CD4-positive, alpha-beta T cell treated with Interleukin-10 for 1 hour (primary cell): Measurements from ENCODE around the gene MED16.
A peak's percentile ranks its signal among the peaks of the same experiment; 100 is the strongest.

Source experiments
- DNase-seq: peaks from one replicate; pipeline ENCODE4 v3.0.0-alpha.2; 2020

The MED16 gene, protein sequence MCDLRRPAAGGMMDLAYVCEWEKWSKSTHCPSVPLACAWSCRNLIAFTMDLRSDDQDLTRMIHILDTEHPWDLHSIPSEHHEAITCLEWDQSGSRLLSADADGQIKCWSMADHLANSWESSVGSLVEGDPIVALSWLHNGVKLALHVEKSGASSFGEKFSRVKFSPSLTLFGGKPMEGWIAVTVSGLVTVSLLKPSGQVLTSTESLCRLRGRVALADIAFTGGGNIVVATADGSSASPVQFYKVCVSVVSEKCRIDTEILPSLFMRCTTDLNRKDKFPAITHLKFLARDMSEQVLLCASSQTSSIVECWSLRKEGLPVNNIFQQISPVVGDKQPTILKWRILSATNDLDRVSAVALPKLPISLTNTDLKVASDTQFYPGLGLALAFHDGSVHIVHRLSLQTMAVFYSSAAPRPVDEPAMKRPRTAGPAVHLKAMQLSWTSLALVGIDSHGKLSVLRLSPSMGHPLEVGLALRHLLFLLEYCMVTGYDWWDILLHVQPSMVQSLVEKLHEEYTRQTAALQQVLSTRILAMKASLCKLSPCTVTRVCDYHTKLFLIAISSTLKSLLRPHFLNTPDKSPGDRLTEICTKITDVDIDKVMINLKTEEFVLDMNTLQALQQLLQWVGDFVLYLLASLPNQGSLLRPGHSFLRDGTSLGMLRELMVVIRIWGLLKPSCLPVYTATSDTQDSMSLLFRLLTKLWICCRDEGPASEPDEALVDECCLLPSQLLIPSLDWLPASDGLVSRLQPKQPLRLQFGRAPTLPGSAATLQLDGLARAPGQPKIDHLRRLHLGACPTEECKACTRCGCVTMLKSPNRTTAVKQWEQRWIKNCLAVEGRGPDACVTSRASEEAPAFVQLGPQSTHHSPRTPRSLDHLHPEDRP

DNA sequence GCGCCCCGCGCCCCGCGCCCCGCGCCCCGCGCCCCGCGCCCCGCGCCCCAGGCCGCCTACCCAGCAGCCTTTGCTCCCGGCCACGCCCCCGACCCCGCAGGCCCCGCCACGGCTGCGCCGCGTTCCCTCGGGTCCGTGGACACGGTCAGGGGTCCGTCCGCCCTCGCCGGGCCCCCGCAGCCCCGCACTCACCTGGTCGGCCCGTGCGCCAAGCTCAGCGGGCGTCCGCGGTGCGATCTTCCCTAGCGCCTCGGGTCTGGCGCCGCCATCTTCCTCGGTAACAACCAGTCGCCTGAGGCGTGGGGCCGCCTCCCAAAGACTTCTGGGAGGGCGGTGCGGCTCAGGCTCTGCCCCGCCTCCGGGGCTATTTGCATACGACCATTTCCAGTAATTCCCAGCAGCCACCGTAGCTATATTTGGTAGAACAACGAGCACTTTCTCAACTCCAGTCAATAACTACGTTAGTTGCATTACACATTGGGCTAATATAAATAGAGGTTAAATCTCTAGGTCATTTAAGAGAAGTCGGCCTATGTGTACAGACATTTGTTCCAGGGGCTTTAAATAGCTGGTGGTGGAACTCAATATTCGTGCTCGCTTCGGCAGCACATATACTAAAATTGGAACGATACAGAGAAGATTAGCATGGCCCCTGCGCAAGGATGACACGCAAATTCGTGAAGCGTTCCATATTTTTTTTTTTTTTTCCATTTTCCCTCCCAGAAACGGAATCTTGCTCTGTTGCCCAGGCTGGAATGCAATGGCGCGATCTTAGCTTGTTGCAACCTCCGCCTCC lies at the start of gene MED16, which contains the start of gene RNU6-9:
MED16 (minus strand) TSS at position 294 of the 796 bp plus-strand sequence. CDS start 2,056 bp downstream, outside the sequence.
RNU6-9 (plus strand) TSS at position 591 of the 796 bp plus-strand sequence.
- DNase-seq: peak; percentile 94

- DNase-seq: no peak
These were observed 49.2 kb upstream of the MED16 start for GRCh38 chr19:942133-942645.

GRCh38 chr19:941292-942132 lies 48.5 kb upstream of the MED16 start:
- no peak for DNase-seq

- DNase-seq: peak; percentile 86
These were observed 47.8 kb upstream of the MED16 start for GRCh38 chr19:940591-941291.

DNA sequence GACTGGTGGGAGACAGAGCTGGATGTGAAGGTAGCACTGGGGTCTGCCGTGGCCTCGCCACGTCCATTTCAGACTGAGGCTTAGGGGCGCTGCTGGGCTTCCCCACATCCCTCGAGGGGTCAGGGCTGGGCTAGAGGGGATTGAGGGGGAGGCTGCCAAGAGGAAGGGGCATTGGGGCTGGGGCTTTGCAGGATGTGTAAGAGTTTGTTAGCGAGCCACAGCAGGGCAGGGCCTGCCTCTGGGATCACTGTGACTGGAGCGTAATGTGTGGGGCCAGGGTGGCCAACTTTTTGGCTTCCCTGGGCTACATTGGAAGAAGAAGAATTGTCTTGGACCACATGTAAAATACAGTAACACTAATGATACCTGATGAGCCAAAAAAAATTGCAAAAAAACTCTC lies 46.9 kb upstream of the MED16 start:
- DNase-seq: no peak

DNA sequence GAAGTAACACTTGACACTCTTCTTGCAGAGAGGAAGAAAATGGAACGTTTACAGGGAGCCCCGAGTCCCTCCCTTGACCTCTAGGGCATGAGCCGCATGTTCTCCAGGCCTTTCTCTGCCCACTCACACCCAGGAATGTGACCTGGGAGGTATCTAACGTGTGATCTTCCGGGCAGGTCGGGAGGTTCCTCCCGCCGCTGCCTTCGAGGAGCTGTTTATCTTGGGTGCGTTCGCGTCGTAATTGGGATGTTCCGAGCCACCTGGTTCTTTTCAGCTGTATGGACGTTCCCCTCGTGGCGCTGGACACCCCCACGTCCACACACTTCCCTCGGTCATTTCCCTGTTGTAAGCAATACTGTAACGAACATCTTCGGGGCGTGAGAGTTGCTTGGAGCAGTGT lies 46.5 kb upstream of the MED16 start:
- no peak for DNase-seq

DNA sequence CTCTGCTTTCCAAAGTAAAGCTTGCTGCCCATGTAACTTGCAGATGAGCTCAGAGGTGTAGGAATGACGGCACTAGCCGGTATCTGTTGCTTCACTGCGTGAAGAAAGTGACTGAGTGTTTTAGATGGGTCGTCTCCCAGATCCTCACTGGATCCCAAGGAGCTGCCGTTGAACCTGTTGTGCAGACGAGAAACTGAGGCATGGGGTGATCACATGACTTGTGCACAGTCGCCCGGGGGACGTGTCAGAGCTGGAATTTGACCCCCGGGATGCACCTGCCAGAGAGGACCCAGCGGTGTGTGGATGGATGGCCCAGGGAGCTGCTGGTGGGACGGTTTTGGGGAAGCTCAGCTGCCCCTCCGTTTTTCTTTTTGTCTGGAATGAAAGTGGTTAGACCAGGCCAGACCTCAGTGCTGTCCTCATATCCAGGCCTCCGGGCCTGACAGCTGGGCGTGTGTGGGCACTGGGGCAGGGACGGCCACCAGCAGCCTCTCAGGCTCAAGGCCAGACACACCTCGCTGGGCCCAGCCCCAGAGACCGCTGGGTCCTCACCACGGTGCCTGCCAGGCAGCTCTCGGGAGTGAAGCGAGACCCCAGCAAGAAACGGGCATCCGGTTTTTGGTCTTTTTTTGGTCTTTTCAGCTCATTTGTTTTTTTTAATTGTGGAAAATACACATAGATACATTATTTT lies 45.4 kb upstream of the MED16 start:
- no peak for DNase-seq

GRCh38 chr19:937259-937694 lies 44.3 kb upstream of the MED16 start:
- DNase-seq: peak; percentile 52

DNA sequence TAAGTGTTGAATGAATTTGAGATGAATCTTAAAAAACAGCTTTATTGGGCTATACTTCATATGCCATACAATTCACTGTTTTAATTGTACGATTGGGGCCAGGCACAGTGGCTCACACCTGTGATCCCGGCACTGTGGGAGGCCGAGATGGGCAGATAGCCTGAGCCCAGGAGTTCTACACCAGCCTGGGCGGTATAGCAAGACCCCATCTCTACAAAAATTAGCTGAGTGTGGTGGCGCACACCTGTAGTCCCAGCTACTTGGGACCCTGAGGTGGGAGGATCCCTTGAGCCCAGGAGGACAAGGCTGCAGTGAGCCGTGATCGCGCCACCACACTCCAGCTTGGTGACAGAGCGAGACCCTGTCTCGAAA lies 43.2 kb upstream of the MED16 start:
- no peak for DNase-seq

- no peak for DNase-seq
These were observed 42.0 kb upstream of the MED16 start for GRCh38 chr19:934865-935479.

DNA sequence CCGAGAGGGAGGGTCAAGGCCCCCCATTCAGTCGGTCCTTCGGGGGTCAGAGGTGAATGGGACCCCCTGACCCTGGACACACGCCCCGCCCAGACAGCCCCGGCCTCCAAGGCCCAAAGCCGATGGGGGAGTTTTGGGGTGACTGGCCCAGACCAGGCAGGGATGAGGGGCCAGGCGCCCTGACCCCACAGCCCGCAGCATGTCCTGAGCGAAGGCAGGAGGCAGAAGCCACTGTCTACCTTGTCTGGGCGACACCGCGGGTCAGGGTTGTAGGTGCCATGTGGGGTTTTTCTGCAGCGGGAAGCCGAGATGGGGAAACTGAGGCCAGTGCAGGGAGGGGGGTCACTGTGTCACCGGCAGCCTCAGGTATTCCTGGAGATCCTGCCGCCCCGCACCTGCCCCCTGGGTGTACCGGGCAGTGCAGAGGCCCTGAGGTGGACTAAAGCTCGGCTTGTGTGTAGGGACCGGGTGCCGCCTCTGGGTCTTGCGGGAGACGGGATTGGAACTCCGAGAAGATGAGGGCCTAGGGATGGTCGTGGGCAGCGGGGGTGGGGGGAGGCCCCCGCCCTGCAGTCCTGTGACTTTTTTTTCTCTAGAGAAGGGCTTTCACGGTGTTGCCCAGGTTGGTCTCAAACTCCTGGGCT lies 41.3 kb upstream of the MED16 start:
- no peak for DNase-seq

- DNase-seq: no peak
These were observed 40.5 kb upstream of the MED16 start for GRCh38 chr19:933553-933882.

DNA sequence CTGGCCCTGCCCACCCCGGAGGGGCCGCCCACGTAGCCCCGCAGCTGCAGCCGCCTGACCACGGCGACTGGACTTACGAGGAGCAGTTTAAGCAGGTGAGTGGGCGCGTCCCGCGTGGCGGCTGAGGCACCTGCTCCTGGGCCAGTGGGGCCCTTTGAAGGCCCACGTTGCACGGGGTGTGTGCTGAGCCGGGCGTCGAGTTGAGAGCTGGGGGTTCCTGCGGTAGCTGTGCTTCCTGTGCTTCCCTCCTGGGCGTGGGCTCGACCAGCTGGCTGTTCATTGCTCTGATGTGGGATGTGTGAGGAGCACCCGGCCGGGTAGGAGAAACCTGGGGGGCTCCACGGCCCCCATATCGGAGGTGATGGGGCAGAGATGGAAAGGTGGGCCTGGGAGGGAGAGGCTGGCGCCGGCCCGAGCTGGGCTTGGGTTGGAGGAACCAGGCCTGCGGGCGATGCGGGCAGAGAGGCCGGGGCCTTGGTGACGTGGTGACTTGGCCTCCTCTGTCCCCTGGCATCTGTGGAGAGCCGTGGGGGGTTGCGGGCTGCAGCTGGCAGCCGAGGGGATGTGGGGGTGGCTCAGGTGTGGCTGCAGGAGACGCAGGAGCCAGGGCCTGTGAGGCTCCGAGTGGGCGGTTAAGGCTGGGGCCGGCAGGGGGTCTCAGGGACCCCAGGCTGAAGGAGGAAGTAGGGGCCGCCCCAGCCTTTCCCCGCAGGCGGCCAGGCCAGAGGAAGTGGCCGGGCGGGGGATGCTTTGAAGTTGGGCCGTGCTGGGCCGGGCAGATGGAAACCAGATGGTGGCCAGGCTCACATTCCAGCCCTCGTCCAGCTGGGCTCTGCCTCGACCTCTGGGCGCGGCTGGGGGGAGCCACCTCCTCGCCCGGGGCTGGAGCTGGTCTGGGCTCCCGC lies 39.9 kb upstream of the MED16 start:
- no peak for DNase-seq

DNA sequence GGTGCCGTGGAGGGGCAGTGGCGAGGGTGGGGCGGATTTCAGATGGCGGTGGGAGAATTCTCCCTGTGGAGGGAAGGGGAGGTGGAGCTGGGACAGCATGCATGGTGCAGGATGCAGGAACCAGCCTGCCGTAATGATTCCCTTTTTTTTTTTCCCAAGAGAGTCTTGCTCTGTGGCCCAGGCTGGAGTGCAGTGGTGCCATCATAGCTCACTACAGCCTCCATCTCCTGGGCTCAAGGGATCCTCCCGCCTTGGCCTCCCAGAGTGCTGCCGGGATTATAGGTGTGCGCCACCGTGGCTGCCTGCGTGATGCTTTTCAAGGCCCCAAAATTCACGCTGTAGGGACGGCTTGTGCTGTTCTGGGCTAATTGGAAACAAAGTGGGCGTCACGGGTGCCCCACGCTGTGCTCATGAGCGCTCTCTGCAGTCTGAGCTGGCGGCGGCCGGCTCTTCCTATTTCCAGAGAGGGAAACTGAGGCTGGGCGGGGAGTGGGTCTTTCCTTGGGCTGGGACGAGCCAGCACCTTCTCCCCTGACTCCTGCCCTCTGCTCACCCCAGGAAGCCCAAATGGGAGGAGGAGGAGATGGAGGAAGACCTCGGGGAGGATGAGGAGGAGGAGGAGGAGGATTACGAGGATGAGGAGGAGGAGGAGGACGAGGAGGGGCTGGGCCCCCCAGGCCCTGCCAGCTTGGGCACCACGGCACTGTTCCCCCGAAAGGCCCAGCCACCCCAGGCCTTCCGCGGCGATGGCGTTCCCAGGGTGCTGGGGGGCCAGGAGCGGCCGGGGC lies 39.1 kb upstream of the MED16 start:
- DNase-seq: no peak

GRCh38 chr19:929891-930258 lies 36.9 kb upstream of the MED16 start:
- no peak for DNase-seq

DNA sequence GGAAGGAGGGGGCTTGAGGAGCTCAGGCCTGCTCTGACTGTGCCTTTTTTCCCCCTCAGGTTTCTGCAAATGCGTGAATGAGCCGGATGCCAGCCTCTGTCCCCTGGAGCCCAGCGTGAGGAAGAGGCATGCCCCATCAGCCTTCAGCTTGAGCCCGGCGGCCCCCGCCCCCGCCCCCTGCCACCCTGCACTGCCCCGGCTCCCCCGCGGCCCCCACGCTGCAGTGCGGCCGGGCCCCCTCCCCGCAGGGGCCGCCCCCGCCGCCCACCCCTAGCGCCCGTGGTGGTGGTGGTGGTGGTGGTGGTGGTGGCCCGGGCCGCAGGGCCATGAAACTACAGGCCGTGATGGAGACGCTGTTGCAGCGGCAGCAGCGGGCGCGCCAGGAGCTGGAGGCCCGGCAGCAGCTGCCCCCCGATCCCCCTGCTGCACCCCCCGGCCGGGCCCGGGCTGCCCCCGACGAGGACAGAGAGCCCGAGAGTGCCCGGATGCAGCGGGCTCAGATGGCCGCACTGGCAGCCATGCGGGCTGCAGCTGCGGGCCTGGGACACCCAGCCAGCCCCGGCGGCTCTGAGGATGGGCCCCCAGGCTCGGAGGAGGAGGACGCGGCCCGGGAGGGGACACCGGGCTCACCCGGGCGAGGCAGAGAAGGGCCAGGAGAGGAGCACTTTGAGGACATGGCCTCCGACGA lies 36.4 kb upstream of the MED16 start:
- no peak for DNase-seq
